ENCODE data around the gene RHOA.

- no peak for TF ChIP-seq CTCF (IDR thresholded peaks at IDR 0.05)
- no peak for TF ChIP-seq POLR2A (IDR thresholded peaks at IDR 0.05)
Measured at GRCh38 chr3:49310677-49311076, 101.1 kb downstream of the RHOA start.

Measured in right lobe of liver (tissue), 4 donors.